HG03558 (cell line): ENCODE results near the gene CFAP61.

ENCODE experiments used
- ATAC-seq: cut with Tn5 transposase; IDR thresholded peaks from one replicate; pipeline ENCODE4 v1.9.1; 2021; ENCODE audit warnings: moderate number of reproducible peaks; ENCODE audit not compliant: unreplicated experiment; ENCODE audit errors: extremely low read depth

The CFAP61 gene

GRCh38 chr20:20160520-20160919, 108.2 kb downstream of the CFAP61 start:
- ATAC-seq = no peak

- ATAC-seq = no peak
Observed at GRCh38 chr20:20161611-20162010, 109.3 kb downstream of the CFAP61 start.

GRCh38 chr20:20167698-20168097, 115.4 kb downstream of the CFAP61 start:
- no peak for ATAC-seq

DNA sequence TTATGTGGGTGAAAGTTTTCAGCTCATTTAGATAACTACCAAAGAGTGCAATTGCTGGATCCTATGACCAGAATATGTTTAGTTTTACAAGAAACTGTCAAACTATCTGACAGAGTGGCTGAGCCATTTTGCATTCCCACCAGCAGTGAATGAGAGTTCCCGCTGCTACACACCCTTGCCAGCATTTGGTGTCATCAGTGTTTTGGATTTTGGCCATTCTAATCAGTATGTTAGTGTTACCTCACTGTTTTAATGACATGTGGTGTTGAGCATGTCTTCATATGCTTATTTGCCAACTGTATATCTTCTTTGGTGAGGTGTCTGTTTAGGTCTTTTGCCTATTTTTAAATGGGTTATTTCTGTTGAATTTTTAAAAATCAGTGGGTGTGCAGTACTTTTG, 120.9 kb downstream of the CFAP61 start:
- ATAC-seq = no peak

DNA sequence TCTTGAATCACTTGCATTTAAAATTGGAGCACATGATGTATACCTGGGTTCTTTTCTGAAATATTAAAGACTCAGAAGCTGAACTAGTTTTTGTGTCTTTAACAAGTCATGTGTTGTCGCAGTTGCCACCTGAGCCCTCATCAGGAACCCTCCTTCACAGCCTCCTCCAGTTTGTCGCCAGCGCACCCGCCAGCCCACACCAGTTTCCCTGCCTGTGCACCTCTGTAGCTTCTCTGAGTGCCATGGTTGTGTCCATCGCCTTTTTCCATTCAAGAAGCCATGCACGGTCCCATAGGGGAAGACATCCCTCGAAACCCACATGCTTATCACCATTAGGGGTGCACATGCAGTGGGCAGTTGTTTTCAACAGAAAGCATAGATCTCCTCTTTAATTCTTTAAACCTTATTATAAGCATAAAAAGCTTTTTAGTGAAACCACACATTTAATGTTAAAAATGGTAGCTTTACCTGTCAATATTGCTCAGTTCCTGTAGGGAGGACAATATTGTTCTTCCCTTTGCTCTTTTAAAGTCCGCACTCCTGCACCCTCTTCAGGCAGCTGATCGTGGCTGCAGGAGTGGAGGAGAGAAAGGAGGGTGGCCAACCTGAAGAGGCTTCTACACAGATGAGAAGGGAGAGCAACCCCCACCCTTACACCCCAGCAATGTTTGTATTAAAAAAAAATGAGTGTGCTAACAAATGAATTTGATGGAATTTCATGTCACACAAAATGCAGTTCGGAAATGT, 121.9 kb downstream of the CFAP61 start:
- no peak for ATAC-seq

GRCh38 chr20:20181322-20181721, 129.0 kb downstream of the CFAP61 start:
- ATAC-seq = no peak

DNA sequence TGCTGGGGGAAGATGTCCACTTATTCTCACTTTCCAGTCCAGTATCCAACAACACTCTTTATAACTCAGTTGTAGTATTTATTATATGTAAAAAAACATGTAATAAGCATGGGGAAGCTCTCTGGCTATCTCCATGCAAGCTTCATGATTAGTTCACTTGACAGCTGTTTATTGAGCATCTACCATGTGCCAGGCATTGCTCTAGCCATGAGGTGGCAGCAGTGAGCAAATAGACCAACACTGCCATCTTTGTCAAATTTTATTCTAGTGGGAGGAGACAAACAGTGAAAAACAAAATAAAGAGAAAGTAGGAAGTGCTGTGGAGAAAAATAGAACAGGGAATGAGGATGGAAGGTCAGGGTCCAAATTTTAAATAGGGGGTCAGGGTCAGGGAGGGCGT, 131.8 kb downstream of the CFAP61 start:
- no peak for ATAC-seq

- no peak for ATAC-seq
Observed at GRCh38 chr20:20184706-20185105, 132.4 kb downstream of the CFAP61 start.

DNA sequence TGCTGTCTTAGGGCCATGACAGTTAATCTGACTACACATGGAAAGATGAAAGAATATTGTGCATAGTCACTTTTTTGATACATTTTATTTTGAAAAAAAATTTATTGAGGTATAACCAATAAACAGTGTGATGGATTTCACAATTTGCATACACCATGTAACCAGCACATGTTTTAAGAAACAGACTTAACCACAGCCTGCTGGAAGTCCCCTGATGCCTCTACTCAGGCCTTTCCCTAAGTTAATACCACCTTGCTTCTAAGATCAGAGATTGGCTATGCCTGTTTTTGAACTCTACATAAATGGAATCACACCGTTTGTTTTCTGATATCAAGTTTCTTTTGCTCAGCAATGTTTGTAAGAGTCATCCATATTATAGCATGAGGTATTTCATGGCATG, 136.3 kb downstream of the CFAP61 start:
- ATAC-seq = peak; percentile 67

DNA sequence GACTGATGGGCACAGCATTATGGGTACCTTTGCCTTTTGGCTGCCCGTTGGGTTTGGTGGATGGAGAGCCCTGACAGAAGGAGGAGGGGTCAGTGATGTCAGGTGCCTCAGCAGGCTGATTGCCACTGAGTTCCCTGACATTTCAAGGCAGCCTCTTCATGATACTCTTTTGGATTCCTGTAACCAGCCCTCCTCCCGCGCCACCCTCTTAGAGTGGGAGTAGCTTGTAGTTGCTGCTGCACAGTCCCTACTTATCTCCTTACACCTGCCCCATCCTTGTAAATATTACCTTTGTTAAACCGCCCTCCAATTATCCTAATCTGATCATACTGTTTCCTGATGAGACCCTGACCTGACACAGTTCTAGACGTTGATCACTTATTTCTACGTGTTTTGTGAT, 140.0 kb downstream of the CFAP61 start:
- no peak for ATAC-seq

- ATAC-seq = no peak
Observed at GRCh38 chr20:20195021-20195705, 142.8 kb downstream of the CFAP61 start.

GRCh38 chr20:20196610-20197009, 144.3 kb downstream of the CFAP61 start:
- no peak for ATAC-seq

GRCh38 chr20:20198011-20198410, 145.7 kb downstream of the CFAP61 start:
- ATAC-seq = no peak

GRCh38 chr20:20199361-20200160, 147.2 kb downstream of the CFAP61 start:
- ATAC-seq = no peak

GRCh38 chr20:20201124-20201523, 148.8 kb downstream of the CFAP61 start:
- no peak for ATAC-seq

- no peak for ATAC-seq
Observed at GRCh38 chr20:20201639-20202038, 149.3 kb downstream of the CFAP61 start.

DNA sequence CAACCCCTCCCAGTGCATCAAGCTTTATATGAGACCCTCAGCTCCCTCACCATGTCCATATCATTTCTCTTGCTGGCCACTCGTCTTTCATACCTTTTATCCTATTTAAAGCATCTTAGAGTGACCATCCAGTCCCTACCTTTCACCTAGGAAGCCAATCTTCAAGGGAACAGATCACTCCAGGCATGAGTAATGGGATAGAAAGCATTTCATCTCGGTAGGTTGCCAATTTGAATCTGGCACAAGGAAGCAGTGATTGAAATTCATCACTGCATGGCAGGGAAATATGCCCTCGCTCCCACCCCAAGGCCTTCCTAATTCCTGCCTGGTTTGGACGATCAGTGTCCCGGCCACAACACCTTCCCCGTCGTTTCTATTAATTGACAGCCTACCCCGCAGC, 150.4 kb downstream of the CFAP61 start:
- no peak for ATAC-seq

DNA sequence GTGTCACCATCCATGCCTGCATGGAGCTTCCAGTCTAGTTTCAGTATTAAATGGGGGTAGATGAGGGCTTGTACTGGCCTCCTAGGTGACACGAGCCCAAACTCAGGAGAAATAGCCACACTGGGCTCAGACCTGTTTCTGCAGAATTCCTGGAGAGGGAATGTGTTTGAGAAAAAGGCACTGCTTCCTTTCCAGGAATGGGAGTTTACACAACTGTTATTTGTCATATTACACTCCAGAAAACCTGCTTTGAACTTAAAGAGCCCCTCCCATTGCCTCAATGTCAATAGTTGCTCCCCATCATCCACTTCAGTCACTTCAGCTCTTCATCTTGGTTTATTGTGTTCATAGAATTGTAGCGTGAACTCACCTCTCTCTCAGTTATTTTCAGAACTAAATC, 151.5 kb downstream of the CFAP61 start:
- ATAC-seq = no peak

DNA sequence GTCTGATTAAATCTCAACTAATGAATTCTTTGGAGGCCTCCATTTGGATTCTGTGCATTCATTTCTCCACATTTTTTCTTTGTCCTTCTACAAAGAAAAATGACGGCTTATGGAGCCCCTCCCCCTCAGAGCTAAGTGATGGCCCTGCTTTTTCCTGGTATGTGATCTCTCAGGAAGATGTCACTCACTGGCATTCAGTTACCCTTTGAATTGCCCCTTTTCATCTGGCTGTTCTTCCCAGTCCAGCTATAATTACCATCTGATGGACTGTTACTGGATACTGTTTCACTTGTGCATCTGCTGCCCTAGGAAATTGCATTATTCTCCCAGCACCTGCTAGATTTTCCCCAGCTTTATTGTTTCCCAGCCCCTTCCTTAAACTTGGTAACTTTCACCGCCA, 151.9 kb downstream of the CFAP61 start:
- no peak for ATAC-seq

DNA sequence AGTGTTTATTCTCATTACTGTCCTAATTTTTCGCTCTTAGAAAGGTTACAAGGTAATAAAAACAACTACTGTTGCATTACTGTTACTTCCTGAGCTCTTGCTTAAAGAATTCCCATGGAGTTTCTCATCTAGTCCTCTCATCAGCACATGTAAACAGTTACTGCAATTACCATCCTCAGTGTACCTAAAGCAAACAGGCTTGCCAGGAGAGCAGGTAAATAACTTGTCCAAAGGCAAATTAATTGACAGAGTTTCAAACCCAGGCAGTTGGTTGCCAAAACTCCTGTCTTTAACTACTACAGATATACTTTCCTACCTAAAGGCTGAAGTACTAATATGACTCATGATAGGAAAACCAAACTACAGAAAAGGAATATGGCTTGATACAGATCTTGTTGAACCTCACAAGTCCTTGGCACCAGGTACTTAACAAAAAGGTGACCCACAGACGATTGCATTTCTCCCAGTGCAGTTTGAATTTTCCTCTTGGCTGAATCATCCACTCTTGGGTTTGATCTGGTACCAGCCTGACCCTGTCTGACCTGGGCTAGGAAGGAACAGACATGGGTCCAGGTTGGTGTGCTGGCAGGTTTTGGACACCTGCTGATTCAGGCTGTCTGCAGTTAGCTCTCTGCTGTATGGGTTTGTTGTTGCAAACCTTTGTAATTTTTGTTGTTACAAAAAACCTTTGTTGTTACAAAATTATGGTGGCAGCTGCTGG, 153.0 kb downstream of the CFAP61 start:
- ATAC-seq = no peak

DNA sequence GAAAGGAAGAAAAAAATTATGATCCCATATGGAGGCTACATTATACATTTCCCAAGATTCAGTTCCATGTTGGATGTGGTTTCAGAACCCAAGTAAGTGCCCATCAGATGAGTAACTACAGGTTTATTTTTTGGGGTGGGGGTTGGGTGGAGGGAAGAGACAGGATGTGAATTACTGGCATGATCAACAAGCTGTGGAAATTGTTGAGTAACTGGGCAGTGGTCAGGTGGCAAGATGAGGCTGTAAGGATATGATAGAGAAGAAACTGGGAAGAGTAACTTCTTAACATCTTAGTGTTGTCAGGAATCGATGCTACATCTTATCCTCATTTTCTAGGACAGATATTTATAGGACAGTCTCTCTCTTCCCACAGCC, 153.5 kb downstream of the CFAP61 start:
- no peak for ATAC-seq
